CD4-positive, alpha-beta T cell (primary cell): ENCODE data around the gene UQCC2. TPM values are rescaled to one million over a fixed set of nuclear protein-coding genes. Genes with fewer than 3 reads are reported as not detected.

Experiments
- ATAC-seq: fragments of 200-7000 bp; cut with Tn5 transposase; one replicate; pipeline ENCODE4 v1.10.0; 2022; ENCODE audit warnings: mild to moderate bottlenecking; ENCODE audit not compliant: poor library complexity
- CTCF ChIA-PET: fragments of 350-600 bp; sonication (Branson Sonifier 250); formaldehyde crosslinking; loops from one replicate; lab custom pipeline; 2021; ENCODE audit warnings: antibody characterized with exemption, inconsistent platforms; lab: Charles Lee
- POLR2A ChIA-PET: fragments of 350-600 bp; sonication (Branson Sonifier 250); formaldehyde crosslinking; loops from one replicate; lab custom pipeline; 2021; ENCODE audit warnings: antibody characterized with exemption, inconsistent platforms; lab: Charles Lee
- DNase-seq, 14 experiments: peaks; one replicate each; pipeline ENCODE4 v3.0.0-alpha.2; 2013 to 2020; ENCODE audit warnings: mixed read lengths in 2 of 14
- H3K27ac ChIP-seq, 2 donors: one replicate each; pipeline versions ENCODE4 v1.5.1 to v1.7.0; 2013; ENCODE audit warnings: low read length in 2 of 2, low read depth in 1 of 2, mild to moderate bottlenecking in 1 of 2
- H3K27me3 ChIP-seq, 2 experiments: 1 replicate in 1 of 2; 2 replicates in 1 of 2; pipeline versions ENCODE4 v1.6.1 to v1.7.0; 2013; ENCODE audit warnings: low read length in 2 of 2, control low read depth in 1 of 2, mild to moderate bottlenecking in 1 of 2, moderate library complexity in 1 of 2; ENCODE audit not compliant: insufficient read depth in 2 of 2, control insufficient read depth in 1 of 2
- H3K36me3 ChIP-seq: one replicate; pipeline ENCODE4 v1.6.1; 2013; ENCODE audit warnings: low read length, control low read depth; ENCODE audit not compliant: insufficient read depth
- H3K4me1 ChIP-seq: one replicate; pipeline ENCODE4 v1.6.1; 2013; ENCODE audit warnings: low read length, control low read depth; ENCODE audit not compliant: insufficient read depth
- H3K4me3 ChIP-seq: one replicate; pipeline ENCODE4 v1.5.1; 2013; ENCODE audit warnings: mild to moderate bottlenecking, low read length, moderate library complexity
- H3K9me3 ChIP-seq, 2 experiments: 1 replicate in 1 of 2; 2 replicates in 1 of 2; pipeline versions ENCODE4 v1.6.1 to v1.7.0; 2013; ENCODE audit warnings: low read length in 2 of 2, mild to moderate bottlenecking in 2 of 2, control low read depth in 1 of 2, moderate library complexity in 1 of 2; ENCODE audit not compliant: control insufficient read depth in 1 of 2, insufficient read depth in 1 of 2
- H3K27ac Mint-ChIP-seq: one replicate; pipeline ENCODE4 v1.8.0; 2020; ENCODE audit warnings: mixed read lengths
- H3K27me3 Mint-ChIP-seq: one replicate; pipeline ENCODE4 v1.8.0; 2021; ENCODE audit warnings: mixed read lengths
- H3K36me3 Mint-ChIP-seq: one replicate; pipeline ENCODE4 v1.8.0; 2021; ENCODE audit warnings: low read depth, mixed read lengths
- H3K4me1 Mint-ChIP-seq: one replicate; pipeline ENCODE4 v1.8.0; 2021; ENCODE audit warnings: low read depth, mixed read lengths
- H3K4me3 Mint-ChIP-seq: one replicate; pipeline ENCODE4 v1.8.0; 2020; ENCODE audit warnings: mild to moderate bottlenecking, mixed read lengths
- H3K9me3 Mint-ChIP-seq: one replicate; pipeline ENCODE4 v1.8.0; 2020; ENCODE audit warnings: mixed read lengths
- intact Hi-C, 2 experiments: fragments of 100-400 bp; cut with DNase I in 1 of 2; cut with micrococcal nuclease in 1 of 2; formaldehyde crosslinking; loops; one replicate each; pipeline versions ENCODE4 v1.15.1 to v1.9.0; 2023 to 2025; cut with DNase I, micrococcal nuclease
- total RNA-seq, 174 experiments: library from RNA in 2 of 174; stranded (reverse) in 2 of 174; gene quantifications; one replicate each; pipeline ENCODE4 v1.2.3 and lab custom pipeline; 2021 to 2026
- TF ChIP-seq, protein P1 (sequence below): fragments of 200-600 bp; IDR thresholded peaks from one replicate; pipeline ENCODE4 v1.8.0; 2022; ENCODE audit warnings: antibody characterized with exemption, mild to moderate bottlenecking

UQCC2 gene
- total RNA-seq, 2 experiments from 2014 or later = 8.7 to 9.3 TPM

DNA sequence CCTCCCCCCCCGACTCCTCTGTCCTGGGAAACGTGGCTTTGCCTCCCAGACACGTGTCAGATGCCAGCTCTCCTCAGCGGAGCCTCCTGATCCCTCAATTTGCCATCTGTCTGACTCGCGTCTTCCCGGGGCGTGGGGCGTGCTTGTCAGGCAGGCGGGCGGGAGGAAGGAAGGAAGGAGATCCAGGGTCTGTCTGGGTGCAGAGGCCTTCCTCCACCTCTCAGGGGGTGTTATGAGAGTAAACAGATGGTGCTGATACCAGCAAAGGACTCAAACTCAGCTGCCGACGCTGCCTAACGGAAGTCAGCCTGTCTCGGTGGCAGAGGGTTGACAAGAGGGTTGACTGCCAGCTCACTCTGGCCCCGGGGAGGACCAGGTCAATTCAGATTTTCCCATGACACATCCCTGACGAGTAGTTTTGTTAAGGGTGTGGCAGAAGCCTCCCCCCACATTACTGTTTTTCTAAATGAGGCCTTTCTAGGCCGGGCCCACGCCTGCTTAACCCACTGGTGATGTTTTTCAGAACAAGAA lies 17.0 kb downstream of the UQCC2 start:
- ChIA-PET CTCF (interaction anchor here (1.0 to 2.3 kb wide), 2 partner anchors 8 to 17 kb away, joined by 4 to 9 read pairs; partner anchors contain the start of gene UQCC2), POLR2A (interaction anchor here (0.7 to 2.9 kb wide), 11 partner anchors 11 to 349 kb away, joined by 3 to 20 read pairs (median 5); partner anchors contain the start of genes ITPR3 and UQCC2)
- no peaks in the 10 kb centered on the region for H3K27me3 Mint-ChIP-seq
- peaks cover 51% of the 10 kb centered on the region for H3K36me3 Mint-ChIP-seq
- Histone ChIP-seq H3K4me3 (no peak overlapping the region), H3K36me3 (peaks cover 66% of the 10 kb centered on the region), H3K27ac (peak overlapping the region; percentile 77 to 88), H3K27me3 (no peaks in the 10 kb centered on the region), H3K9me3 (no peaks in the 10 kb centered on the region), H3K4me1 (peaks cover 79% of the 10 kb centered on the region)
- intact Hi-C loops = loop anchor here in 1 of 2 experiments (5.0 to 10.0 kb wide), 2 partner anchors 72 to 240 kb away; partner anchors contain the start of genes ITPR3 and ZBTB9
- H3K27ac Mint-ChIP-seq = peak overlapping the region; percentile 97
- no peaks in the 10 kb centered on the region for H3K9me3 Mint-ChIP-seq
- peak overlapping the region; percentile 81 for H3K4me3 Mint-ChIP-seq
- TF ChIP-seq, protein P1, sequence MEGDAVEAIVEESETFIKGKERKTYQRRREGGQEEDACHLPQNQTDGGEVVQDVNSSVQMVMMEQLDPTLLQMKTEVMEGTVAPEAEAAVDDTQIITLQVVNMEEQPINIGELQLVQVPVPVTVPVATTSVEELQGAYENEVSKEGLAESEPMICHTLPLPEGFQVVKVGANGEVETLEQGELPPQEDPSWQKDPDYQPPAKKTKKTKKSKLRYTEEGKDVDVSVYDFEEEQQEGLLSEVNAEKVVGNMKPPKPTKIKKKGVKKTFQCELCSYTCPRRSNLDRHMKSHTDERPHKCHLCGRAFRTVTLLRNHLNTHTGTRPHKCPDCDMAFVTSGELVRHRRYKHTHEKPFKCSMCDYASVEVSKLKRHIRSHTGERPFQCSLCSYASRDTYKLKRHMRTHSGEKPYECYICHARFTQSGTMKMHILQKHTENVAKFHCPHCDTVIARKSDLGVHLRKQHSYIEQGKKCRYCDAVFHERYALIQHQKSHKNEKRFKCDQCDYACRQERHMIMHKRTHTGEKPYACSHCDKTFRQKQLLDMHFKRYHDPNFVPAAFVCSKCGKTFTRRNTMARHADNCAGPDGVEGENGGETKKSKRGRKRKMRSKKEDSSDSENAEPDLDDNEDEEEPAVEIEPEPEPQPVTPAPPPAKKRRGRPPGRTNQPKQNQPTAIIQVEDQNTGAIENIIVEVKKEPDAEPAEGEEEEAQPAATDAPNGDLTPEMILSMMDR = no peak
- ATAC-seq = peak; percentile 68
- peak; percentile 40 to 82 (median 66) for DNase-seq
- peaks cover 81% of the 10 kb centered on the region for H3K4me1 Mint-ChIP-seq

DNA sequence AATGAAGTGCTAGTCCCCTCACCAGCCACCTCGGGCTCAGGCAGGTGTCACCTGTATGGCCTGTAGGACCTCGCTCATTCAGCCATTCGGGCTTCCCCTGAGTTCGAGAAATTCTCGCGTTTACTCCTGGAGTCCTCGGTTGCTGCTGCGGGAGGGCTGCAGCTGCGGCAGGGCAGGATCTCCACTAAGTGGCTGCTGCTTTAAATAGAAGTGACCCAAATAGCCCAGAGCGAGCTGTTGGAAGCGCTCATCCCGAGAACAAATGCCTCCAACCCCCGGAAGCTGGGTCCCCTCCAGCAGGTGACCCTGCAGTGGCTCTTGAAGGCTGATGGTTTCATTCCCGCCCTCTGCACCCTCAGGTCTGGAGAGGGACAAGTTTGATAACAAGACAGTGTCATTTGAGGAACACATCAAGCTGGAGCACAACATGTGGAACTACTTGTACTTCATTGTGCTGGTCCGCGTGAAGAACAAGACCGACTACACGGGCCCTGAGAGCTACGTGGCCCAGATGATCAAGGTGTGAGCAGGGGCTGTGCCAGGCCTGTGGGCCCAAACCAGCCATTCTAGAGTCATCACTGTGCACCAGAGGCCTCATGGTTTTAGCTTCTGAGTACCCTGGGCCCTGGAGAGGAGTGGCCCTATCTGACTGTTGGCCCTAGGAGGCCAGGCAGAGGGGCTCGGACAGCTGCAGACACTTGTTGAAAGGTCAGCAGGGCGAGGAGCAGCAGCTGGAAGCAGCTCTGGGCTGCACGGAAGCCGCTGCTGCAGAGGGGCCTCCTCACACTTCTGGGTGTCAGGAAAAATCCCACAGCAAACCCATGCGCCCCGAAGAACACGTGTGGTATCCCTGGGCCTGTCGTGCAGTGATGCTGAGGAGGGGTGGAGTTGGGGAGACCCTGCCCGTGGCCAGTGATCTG lies 18.1 kb downstream of the UQCC2 start:
- POLR2A ChIA-PET = interaction anchor here (0.7 to 2.9 kb wide), 10 partner anchors 10 to 123 kb away, joined by 3 to 20 read pairs (median 6); partner anchors contain the start of genes BAK1, ITPR3 and UQCC2
- Mint-ChIP-seq H3K27ac (peak overlapping the region; percentile 97), H3K4me1 (peaks cover 74% of the 10 kb centered on the region), H3K4me3 (peak overlapping the region; percentile 81), H3K36me3 (peaks cover 61% of the 10 kb centered on the region), H3K9me3 (no peaks in the 10 kb centered on the region), H3K27me3 (no peaks in the 10 kb centered on the region)
- no peak for ATAC-seq
- TF ChIP-seq, protein P1 = no peak
- H3K4me3 ChIP-seq = no peak overlapping the region
- CTCF ChIA-PET = interaction anchor here (1.0 to 2.3 kb wide), 2 partner anchors 9 to 18 kb away, joined by 4 to 9 read pairs; partner anchors contain the start of gene UQCC2
- peaks cover 76% of the 10 kb centered on the region for H3K36me3 ChIP-seq
- no peaks in the 10 kb centered on the region for H3K9me3 ChIP-seq
- H3K27me3 ChIP-seq = no peaks in the 10 kb centered on the region
- intact Hi-C loops = loop anchor here in 1 of 2 experiments (5.0 to 10.0 kb wide), 2 partner anchors 71 to 239 kb away; partner anchors contain the start of genes ITPR3 and ZBTB9
- DNase-seq = peak in 1 of 14 experiments; percentile 17
- peak overlapping the region; percentile 77 to 88 for H3K27ac ChIP-seq
- peaks cover 72% of the 10 kb centered on the region for H3K4me1 ChIP-seq

DNA sequence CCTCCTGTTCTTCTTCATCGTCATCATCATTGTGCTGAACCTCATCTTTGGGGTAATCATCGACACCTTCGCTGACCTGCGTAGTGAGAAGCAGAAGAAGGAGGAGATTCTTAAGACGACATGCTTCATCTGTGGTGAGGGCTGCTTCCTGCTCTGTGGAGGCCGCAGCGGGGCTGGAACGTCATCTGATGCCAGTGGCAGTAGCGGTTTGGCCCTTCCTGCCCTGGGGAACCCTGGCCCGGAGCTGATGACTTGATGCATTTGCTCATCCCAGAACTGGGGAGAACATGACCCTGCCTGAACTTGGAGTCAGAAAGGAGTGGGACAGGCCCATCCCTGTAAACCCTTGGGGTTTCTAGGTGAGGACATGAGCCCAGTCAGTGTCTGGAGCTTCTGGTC lies 18.7 kb downstream of the UQCC2 start:
- CTCF ChIA-PET = interaction anchor here (2.3 kb wide), 1 partner anchor 19 kb away, joined by 9 read pairs; the partner anchor contains the start of gene UQCC2
- intact Hi-C loops = loop anchor here in 1 of 2 experiments (5.0 to 10.0 kb wide), 2 partner anchors 70 to 238 kb away; partner anchors contain the start of genes ITPR3 and ZBTB9

More for the DNA sequence above, 18.7 kb downstream of the UQCC2 start:
- Histone ChIP-seq H3K27ac (peak overlapping the region; percentile 77 to 88), H3K9me3 (no peaks in the 10 kb centered on the region), H3K4me3 (no peak overlapping the region), H3K36me3 (peaks cover 76% of the 10 kb centered on the region), H3K27me3 (no peaks in the 10 kb centered on the region), H3K4me1 (peaks cover 65% of the 10 kb centered on the region)
- peak; percentile 43 to 87 (median 60) for DNase-seq
- TF ChIP-seq, protein P1 = no peak
- H3K27me3 Mint-ChIP-seq = no peaks in the 10 kb centered on the region
- peaks cover 68% of the 10 kb centered on the region for H3K36me3 Mint-ChIP-seq
- POLR2A ChIA-PET = interaction anchor here (1.3 to 2.9 kb wide), 3 partner anchors 23 to 113 kb away, joined by 5 to 20 read pairs (median 6); partner anchors contain the start of genes BAK1 and ITPR3
- peak; percentile 45 for ATAC-seq
- peak overlapping the region; percentile 97 for H3K27ac Mint-ChIP-seq
- H3K4me1 Mint-ChIP-seq = peaks cover 68% of the 10 kb centered on the region
- H3K9me3 Mint-ChIP-seq = no peaks in the 10 kb centered on the region
- peak overlapping the region; percentile 5 for H3K4me3 Mint-ChIP-seq
